ENCODE measurements around the gene NFS1. TPM values are rescaled to one million over a fixed set of nuclear protein-coding genes. Genes with fewer than 3 reads are reported as not detected.

Gene NFS1
- total and polyA plus RNA-seq, 4 donors, result 30.1 to 55.2 (median 46.1) TPM

- WGBS, result 79% methylated on average over 3 of the region's 3 CpGs
- TF ChIP-seq, protein P1, sequence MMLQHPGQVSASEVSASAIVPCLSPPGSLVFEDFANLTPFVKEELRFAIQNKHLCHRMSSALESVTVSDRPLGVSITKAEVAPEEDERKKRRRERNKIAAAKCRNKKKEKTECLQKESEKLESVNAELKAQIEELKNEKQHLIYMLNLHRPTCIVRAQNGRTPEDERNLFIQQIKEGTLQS (IDR thresholded peaks at IDR 0.05), result no peak
- TF ChIP-seq ZBTB33 (IDR thresholded peaks at IDR 0.05) (no peak), RAD21 (IDR thresholded peaks at IDR 0.05) (no peak), YY1 (IDR thresholded peaks at IDR 0.05) (no peak), MAX (IDR thresholded peaks at IDR 0.05) (no peak), SP1 (IDR thresholded peaks at IDR 0.05) (no peak), NR2F2 (IDR thresholded peaks at IDR 0.05) (no peak)
- H3K4me3 ChIP-seq (ENCODE audit: low read depth in 1 of 3, low read length in 3 of 3), result no peak overlapping the region
Measured at GRCh38 chr20:35721621-35722020, 22.5 kb upstream of the NFS1 start.

DNA sequence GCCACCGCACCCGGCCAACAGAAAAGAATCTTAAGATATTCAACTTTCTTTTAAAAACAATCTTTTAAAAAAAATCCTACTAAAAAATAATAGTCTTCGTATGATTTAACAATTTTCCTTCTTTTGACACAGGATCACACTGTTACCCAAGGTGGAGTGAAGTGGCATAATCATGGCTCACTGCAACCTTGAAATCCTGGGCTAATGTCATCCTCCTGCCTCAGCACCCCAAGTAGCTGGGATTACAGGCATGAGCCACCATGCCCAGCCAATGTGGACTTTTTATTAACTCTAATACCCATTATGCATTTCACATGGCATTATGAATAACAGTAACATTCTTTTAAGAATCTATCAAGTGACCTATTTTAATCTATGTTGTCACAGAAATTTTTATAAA lies 22.1 kb upstream of the NFS1 start:
- H3K36me3 ChIP-seq (ENCODE audit: control insufficient read depth in 4 of 4, insufficient read depth in 3 of 4, low read depth in 1 of 4, low read length in 3 of 4), result peaks cover 52 to 95% (median 83%) of the 10 kb centered on the region in 4 donors
- H3K4me3 ChIP-seq (ENCODE audit: low read depth in 1 of 3, low read length in 3 of 3), result no peak overlapping the region
- H3K9ac ChIP-seq (ENCODE audit: low read depth in 1 of 2, low read length in 2 of 2), result no peak overlapping the region
- no peak for DNase-seq (ENCODE audit: low spot score)
- TF ChIP-seq JUND (IDR thresholded peaks at IDR 0.05), result no peak
- TF ChIP-seq, protein P1 (IDR thresholded peaks at IDR 0.05), result no peak
- TF ChIP-seq FOXA2 (IDR thresholded peaks at IDR 0.05), result no peak
- no peak for TF ChIP-seq EGR1 (IDR thresholded peaks at IDR 0.05; ENCODE audit: low read depth in 2 of 2)
- TF ChIP-seq, protein P2, sequence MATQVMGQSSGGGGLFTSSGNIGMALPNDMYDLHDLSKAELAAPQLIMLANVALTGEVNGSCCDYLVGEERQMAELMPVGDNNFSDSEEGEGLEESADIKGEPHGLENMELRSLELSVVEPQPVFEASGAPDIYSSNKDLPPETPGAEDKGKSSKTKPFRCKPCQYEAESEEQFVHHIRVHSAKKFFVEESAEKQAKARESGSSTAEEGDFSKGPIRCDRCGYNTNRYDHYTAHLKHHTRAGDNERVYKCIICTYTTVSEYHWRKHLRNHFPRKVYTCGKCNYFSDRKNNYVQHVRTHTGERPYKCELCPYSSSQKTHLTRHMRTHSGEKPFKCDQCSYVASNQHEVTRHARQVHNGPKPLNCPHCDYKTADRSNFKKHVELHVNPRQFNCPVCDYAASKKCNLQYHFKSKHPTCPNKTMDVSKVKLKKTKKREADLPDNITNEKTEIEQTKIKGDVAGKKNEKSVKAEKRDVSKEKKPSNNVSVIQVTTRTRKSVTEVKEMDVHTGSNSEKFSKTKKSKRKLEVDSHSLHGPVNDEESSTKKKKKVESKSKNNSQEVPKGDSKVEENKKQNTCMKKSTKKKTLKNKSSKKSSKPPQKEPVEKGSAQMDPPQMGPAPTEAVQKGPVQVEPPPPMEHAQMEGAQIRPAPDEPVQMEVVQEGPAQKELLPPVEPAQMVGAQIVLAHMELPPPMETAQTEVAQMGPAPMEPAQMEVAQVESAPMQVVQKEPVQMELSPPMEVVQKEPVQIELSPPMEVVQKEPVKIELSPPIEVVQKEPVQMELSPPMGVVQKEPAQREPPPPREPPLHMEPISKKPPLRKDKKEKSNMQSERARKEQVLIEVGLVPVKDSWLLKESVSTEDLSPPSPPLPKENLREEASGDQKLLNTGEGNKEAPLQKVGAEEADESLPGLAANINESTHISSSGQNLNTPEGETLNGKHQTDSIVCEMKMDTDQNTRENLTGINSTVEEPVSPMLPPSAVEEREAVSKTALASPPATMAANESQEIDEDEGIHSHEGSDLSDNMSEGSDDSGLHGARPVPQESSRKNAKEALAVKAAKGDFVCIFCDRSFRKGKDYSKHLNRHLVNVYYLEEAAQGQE (IDR thresholded peaks at IDR 0.05), result no peak
- no peak for TF ChIP-seq TAF1 (conservative IDR thresholded peaks at IDR 0.05)
- no peak for TF ChIP-seq SP1 (IDR thresholded peaks at IDR 0.05)
- TF ChIP-seq HNF4G (IDR thresholded peaks at IDR 0.05), result no peak
- TF ChIP-seq, protein P3, sequence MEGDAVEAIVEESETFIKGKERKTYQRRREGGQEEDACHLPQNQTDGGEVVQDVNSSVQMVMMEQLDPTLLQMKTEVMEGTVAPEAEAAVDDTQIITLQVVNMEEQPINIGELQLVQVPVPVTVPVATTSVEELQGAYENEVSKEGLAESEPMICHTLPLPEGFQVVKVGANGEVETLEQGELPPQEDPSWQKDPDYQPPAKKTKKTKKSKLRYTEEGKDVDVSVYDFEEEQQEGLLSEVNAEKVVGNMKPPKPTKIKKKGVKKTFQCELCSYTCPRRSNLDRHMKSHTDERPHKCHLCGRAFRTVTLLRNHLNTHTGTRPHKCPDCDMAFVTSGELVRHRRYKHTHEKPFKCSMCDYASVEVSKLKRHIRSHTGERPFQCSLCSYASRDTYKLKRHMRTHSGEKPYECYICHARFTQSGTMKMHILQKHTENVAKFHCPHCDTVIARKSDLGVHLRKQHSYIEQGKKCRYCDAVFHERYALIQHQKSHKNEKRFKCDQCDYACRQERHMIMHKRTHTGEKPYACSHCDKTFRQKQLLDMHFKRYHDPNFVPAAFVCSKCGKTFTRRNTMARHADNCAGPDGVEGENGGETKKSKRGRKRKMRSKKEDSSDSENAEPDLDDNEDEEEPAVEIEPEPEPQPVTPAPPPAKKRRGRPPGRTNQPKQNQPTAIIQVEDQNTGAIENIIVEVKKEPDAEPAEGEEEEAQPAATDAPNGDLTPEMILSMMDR (IDR thresholded peaks at IDR 0.05; ENCODE audit: low read depth, low read length, missing input control), result no peak
- no peak for TF ChIP-seq RXRA (IDR thresholded peaks at IDR 0.05)
- TF ChIP-seq FOXA1 (IDR thresholded peaks at IDR 0.05), result no peak
- TF ChIP-seq NR2F2 (IDR thresholded peaks at IDR 0.05), result no peak
- TF ChIP-seq YY1 (IDR thresholded peaks at IDR 0.05), result no peak
- TF ChIP-seq ZBTB33 (IDR thresholded peaks at IDR 0.05), result no peak
- H3K4me1 ChIP-seq (ENCODE audit: control insufficient read depth in 4 of 4, insufficient read depth in 4 of 4, low read length in 3 of 4), result no peaks in the 10 kb centered on the region
- no peak overlapping the region for H3K27ac ChIP-seq (ENCODE audit: low read depth in 1 of 2, low read length in 2 of 2)
- no peaks in the 10 kb centered on the region for H3K27me3 ChIP-seq (ENCODE audit: control insufficient read depth in 4 of 4, insufficient read depth in 4 of 4, low read length in 3 of 4)
- 91% methylated on average over 3 of the region's 3 CpGs for WGBS
- no peaks in the 10 kb centered on the region for H3K9me3 ChIP-seq (ENCODE audit: control insufficient read depth in 4 of 4, low read length in 3 of 4)

More at GRCh38 chr20:35721621-35722020, 22.5 kb upstream of the NFS1 start:
- H3K4me1 ChIP-seq (ENCODE audit: control insufficient read depth in 4 of 4, insufficient read depth in 4 of 4, low read length in 3 of 4), result no peaks in the 10 kb centered on the region
- H3K27ac ChIP-seq (ENCODE audit: low read depth in 1 of 2, low read length in 2 of 2), result no peak overlapping the region
- no peak for DNase-seq (ENCODE audit: low spot score)
- H3K27me3 ChIP-seq (ENCODE audit: control insufficient read depth in 4 of 4, insufficient read depth in 4 of 4, low read length in 3 of 4), result no peaks in the 10 kb centered on the region
- H3K36me3 ChIP-seq (ENCODE audit: control insufficient read depth in 4 of 4, insufficient read depth in 3 of 4, low read depth in 1 of 4, low read length in 3 of 4), result peaks cover 52 to 95% (median 83%) of the 10 kb centered on the region in 4 donors
- no peaks in the 10 kb centered on the region for H3K9me3 ChIP-seq (ENCODE audit: control insufficient read depth in 4 of 4, low read length in 3 of 4)
- no peak overlapping the region for H3K9ac ChIP-seq (ENCODE audit: low read depth in 1 of 2, low read length in 2 of 2)

Data from liver (tissue), 9 donors.